ENCODE results near the gene ARVCF.

ARVCF gene

DNA sequence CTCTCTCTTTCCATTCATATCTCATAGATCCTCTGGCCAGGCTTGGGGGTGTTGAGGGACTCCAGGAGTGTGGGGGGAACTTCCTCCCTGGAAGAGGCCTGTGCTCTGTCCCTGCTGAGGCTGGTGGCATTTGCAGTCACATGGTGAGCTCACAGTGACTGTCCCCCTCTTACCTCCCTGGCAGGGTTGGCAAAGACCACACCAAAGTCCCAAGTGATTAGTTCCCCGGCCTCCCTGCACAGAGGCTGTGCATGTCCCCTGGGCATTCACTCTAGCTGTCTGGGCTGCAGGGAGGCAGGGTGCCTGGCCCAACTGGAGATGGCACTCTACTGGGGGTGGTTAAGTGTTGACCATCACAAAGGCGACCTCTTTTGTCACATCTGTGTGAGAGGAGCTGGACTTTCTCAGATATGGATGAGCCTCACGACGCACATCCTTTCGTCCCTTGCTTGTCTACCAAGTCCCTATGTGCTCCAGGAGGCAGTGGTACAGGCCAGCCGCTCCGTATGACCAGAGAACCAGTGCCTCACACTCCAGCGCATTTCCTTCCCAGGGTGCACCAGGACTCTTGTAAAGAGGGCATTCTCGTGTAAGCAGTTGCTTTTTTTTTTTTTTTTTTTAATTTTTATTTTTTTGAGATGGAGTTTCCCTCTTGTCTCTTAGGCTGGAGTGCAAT, 13.1 kb upstream of the ARVCF start:
- DNase-seq: no peak

DNA sequence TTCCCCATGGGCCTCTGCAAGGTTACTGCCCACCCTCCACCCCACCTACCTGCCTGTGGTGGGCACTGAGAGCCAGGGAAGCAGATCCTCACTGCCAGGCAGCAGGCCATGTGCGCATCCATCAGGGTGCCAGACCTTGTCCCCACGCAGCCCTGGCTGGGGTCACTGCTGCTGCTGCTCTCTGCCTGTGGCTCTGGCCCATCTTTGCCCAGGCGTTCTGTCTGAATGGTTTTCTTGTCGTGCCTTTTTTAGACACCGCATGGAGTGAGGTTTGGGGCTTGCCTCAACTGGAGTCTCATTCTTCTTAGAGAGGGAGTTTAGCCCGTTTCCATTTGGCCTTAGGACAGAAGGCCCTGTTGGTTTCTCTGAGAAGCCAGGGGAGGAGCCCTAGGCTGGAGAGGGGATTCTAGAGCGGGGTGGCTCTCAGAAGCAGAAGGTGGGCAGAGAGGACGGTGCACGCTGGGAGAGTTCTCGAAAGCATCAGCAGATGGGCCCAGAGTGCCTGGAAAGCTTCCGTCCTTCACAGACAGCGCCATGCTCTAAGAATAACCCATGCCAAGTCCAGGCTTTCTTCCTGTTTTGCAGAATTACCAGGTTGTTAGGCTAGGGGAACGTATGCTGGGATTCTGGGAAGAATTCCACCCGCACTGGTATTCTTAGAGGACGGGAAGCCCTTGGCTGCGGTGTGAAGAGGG, 12.4 kb upstream of the ARVCF start:
- peak in 1 of 2 donors; percentile 50 for DNase-seq

DNA sequence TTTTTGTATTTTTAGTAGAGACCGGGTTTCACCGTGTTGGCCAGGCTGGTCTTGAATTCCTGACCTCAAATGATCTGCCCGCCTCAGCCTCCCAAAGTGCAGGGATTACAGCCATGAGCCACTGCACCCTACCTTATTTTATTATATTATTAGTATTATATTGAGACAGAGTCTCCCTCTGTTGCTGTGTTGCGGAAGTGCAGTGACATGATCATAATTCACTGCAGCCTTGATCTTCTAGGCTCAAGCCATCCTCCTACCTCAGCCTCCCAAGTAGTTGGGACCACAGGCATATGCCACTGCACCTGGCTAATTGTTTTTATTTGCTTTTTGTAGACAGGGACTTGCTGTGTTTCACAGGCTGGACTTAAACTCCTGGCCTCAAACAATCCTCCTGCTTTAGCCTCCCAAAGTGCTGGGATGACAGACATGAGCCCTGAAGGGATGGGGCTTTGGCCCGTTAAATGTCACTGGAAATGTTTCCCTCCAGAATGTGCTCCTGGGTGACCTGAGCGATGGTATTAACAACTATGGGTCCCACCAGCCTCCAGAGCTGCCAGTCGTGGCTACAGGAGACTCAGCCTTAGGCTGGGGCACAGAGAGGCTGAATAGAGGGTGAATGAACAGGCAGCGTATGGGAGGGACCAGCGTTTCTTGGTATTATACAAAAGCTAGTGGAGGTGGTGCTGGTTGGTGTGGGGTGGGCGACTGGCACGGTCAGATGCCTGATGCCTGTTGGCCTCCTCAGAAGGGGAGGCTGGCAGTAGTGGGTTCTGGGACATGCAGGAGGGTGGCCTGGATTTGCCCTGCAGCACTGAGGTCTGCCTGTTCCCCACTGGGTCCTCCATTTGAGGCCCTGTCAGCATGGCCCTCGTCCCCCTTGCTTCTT, 11.6 kb upstream of the ARVCF start:
- no peak for DNase-seq

DNA sequence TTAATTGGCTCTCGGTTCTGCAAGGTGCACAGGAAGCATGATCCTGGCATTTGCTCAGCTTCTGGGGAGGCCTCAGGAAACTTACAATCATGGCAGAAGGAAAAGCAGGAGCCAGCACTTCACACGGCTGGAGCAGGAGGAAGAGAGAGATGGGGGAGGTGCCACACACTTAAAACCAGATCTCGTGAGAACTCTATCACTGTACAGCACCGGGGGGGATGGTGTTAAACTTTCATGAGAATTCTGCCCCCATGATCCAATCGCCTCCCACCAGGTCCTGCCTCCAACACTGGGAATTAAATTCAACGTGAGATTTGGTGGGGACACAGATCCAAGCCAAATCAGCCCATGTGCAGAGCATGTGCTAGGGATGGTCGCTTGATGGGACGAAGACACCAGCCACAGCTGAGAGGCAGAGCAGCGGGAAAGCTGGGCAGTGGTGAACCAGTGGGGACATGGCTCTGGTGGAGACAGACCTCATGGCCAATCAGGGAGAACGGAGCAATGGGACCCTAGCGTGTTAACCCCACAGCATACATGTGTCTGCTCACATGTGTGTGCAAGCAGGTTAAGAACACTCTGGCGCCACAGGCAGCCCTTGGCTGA, 10.5 kb upstream of the ARVCF start:
- no peak for DNase-seq

DNA sequence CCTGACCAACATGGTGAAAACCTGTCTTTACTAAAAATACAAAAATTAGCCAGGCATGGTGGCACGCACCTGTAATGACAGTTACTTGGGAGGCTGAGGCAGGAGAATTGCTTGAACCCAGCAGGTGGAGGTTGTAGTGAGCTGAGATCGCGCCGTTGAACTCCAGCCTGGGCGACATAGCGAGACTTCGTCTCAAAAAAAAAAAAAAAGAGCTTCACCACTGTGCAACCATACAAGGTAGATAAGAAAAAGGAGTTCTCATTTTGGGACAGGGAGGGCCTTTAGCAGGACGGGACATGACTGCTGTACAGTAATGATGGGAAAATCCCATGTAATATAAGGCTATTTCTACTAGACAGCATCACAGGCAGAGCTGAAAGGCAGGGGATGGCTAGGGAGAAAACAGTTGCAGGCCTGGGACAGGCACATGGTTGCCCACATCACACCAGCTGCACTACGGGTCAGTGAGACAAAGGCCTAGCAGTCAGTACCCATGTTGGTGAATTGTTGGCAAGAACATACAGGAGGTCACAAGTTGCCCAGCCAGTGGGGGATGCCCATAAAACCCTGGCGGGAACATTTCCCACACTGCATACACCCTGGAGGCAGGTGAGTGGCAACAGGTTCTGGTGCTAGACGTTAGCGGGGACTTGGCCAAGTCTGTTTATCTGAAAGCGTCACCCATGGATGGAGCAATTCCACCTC, 9.7 kb upstream of the ARVCF start:
- no peak for DNase-seq

DNA sequence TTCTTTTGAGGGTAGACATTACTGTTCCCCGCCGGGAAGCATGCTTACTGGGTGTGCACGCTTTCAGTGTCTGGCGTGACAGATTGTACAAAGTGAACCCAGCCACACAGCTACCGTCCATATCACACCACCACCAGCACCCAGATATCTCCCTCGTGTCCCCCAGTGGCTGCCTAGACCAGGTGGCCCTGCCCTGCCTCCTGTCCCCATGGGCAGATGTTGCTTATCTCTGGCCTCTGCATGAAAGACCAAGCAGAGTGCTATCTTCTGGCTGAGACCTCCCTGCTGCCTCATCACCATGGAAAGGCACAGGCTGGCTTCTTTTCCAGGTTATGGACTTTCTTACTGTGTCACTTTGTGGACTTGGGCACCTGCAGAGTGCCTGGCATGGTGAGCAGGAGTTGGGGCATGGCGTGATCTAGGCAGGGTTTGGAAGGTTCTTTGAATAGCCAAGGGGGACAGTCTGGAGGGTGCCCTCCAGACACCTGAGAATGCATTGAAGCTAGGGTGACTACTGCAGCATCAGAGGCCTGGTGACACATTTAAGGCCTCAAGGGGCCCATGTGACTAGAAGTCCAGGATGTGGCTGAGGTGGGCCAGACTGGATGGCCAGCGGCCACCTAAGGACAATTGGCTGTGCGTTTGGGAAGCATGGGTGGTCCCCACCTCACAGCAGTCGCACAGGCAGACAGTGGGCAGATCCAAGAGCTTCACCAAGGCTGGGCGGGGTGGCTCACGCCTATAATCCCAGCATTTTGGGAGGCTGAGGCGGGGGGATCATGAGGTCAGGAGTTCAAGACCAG, 9.0 kb upstream of the ARVCF start:
- no peak for DNase-seq

DNA sequence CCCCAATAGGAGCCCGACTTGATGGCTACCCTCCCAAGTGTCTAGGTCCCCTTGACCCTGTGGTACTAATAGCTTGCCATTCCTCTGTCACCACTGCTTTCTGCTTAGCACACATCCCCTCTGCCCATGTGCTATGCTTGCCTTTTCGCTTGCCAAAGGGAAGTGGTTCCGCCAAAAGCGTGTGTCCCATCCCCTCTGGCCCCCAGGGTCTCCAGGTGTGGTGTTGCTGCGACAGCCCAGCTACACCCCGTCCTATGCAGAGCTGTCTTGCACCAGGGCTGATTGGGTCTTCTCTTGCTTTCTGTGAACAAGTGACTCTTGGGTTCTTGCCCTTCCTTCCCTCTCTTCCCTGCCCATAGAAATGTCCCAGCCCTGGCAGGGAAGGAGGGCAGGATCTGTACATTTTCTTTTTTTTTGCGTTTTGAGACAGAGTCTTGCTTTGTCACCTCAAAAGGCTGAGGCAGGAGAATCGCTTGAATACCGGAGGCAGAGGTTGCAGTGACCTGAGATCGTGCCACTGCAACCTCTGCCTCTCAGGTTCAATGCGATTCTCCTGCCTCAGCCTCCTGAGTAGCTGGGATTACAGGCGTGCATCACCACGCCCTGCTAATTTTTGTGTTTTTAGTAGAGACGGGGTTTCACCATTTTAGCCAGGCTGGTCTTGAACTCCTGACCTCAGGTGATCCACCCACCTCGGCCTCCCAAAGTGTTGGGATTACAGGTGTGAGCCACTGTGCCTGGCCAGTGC, 8.2 kb upstream of the ARVCF start:
- DNase-seq: no peak

DNA sequence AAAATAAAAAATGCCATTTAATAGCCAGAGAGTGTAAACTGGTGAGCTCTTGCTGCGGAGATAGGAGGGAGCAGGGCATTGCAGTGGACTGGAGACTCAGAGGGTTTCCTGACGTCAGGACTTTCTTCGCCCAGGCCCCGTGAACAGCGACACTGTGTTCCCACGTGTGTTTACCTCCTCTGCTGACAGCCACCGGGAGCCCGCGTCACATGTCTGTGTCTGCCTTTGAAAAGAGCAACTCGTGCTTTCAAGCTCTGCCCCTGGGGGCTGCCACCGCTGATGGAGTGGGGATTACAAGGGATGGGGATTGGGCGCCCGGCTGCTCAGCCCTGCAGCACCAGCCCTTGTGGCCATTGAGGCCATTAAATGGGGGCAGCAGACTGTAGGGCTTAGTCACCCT, 7.6 kb upstream of the ARVCF start:
- DNase-seq: no peak

DNA sequence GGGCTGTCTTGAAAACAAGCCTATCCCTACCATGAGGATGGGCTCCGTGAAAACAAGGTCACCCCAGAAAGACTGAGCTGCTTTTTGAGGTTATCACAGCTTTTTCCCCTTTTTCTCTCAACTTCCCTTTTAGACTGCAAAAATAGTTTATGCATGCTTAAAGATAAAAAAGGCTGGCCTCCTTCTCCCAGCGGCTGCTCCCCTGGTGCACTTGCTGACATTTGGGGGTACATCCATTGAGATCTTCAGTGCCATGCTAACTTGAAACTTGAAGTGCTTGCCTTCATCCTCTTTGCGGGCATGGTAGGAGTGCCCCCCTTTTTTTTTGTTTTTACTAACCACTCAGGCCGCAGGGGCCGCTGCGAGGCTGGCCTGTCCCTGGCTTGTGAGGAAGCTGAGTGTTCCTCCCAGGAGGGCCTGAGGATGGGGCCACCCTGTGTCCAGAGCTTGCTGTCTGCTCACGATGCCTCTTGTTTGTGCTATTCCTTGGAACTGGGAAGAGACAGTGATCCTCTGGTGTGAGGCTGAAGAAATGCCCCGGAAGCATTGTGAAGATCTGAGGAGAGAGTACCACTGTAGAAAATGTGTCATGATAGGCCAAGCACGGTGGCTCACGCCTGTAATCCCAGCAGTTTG, 6.5 kb upstream of the ARVCF start:
- no peak for DNase-seq

DNA sequence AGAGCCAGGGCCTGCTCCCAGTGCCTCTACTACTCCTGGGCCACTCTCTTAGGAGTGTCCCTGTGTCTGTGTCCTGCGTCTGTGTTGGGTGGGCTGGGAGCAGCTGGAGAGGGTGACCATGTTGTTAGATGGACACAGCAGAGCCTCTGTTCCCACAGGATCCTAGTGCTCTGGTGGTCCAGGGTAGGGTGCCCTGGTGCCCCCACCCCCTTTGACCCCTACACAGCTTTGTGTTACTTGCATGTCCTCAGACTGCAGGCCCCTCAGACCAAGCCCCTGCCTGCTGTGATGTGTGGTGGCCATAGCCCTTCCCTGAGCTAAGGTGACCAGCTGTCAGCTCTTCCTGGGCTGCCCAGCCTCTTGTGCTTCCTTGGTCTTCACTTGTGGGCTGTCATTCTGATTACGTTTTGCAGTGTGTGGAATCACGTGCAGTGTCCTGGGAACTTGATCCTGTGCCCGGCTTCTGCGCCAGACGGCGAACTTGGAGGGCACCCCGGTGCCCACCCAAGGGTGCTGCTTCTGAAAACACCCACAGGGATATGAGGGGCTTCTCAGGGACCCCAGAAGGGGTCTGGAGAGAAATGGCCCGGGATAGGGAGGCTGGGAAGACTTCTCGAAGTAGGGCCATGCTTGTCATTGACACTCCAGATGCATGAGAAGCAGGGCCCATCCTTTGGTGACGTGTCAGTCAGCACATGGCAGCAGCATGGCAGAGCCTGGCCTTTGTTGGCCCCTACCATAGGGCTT, 5.8 kb upstream of the ARVCF start:
- no peak for DNase-seq

DNA sequence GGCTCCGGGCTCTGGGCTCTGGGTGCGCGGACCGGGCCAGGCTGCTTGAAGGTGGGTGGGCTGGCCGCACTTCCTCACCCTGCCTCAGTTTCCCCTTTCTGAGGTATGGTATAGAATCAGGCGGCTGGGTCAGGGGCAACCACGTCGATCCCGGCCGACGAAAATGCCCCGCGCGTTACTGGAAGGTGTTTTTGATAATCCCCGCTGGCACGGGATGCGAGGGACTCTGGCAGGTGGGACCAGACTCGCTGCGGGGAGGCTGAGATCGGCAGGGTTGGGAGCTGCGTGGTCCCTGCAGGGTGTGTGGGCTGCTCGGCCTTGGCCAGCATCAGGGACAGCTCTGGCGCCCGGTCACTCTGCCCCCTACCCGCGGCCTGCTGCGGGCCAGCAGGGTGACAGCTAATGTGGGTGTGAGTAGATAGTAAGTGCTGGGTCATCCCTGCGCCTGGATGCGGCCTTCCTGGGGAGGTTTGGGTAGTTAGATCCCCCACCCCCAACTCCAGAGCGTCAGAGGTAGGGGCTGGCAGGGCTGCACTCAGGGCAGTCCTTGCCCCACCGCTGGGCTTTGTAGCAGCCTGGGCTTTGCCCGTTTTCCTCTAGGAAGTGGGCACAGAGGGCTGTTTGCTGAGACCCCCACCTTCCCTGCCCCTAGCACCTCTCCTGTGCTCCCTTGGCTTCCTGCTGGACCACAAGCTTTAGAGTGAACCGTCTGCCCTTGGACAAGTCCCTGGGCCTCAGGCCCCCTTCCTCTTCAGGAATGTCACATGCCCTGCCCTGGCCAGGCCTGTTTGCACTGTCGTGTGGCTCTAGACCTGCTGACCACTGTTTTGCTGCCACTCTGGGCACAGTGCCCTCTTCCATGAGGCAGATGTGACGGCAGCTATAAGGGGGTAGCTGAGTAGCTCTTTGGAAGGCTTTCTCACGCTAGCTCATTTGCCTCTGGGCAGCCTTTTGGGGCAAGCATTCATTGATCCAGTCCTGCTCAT, 4.9 kb upstream of the ARVCF start:
- DNase-seq: peak; percentile 65 to 77

DNA sequence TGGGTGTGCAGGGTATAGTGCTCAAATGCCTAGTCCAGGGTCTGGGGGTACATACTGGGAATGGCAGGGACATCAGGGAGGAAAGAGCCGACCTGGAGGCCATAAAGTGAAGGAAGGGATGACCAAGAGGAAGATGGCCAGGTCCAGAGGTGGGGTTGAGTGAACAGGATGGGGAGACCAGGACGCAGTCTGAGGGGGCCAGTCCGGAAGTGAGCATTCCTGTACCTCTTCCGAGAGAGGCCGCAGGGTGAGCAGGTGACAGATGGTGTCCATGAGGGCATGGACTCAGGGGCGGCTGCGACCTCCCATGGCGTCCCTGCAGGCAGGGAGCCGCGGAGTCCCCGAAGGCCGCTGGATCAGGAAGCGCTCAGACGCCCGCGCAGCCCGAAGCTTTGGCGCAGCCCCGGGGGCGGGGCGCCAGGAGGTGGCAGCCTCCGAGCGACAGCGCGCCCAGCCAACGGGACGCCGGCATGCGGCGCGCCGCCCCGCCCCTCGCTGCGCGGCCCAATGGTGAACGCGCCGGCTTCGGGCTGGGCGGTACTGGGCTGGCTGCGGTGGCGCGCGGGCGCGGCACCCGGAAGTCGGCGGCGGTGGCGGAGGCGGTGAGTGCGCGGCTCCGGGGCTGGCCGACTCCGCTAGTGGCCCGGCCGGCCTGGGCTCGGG, 4.0 kb upstream of the ARVCF start, which contains the start of gene TANGO2:
Gene TANGO2, plus strand, starts transcription at position 578 of the 663 bp plus-strand sequence. CDS start 15,689 bp downstream, outside the sequence.
- DNase-seq: peak; percentile 88

DNA sequence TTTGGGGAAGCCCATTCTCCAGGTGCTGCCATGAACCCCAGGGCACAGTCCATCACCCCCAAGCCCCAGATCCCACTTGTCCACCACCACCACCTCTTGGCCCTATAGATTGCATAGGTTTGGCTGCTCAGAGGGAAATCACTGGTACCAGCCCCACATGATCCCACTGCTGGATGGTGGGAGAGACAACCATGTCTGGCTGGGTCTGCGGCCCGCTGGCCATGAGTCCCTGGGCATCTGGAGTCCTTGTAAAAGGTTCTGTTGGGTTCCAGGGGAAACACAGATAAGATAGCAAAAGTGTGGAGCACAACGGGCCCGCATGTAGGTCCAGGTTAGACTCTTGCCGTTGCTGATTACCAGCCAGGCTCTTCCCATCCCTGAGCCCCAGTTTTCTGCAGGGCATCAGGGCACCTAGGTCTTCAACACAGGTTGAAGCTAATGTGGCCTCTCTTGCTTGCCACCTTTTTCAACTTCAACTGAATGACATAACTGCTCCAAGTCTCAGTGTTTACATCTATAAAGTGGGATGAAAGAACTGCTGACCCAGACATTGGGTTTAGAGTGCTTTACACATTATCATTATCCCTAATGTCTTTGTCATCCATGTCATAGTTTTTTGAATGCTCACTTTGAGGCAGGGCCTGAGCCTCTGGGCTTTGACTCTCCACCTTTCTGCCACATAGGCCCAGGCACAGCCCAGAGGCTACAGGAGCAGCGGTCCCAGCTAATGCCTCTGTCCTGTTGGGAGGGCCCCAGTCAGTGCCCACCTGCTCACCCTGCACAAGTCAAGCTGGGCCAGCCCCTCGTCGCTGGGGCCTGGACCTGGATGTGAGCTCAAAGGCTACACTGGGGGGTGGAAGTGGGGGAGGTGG, 3.3 kb upstream of the ARVCF start:
- DNase-seq: no peak

DNA sequence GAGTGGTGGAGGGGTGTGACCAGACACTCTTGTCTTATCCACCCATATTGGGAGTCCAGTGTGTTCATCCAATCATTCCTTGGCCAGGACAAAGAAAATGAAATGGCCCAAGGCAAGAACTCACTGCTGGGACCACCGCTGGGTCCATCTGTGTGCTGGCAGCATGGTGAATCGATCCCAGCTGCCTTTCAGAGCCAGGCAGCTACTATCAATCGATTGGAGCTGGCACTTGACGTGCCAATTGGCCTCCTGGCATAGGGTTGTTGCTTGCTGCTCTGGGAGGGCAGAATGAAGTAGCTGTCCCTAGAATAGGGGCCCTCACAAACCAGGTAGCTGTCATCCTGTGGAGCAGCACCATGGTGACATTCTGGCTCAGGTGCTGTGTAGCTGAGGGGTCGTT, 1.4 kb upstream of the ARVCF start:
- DNase-seq: no peak

DNA sequence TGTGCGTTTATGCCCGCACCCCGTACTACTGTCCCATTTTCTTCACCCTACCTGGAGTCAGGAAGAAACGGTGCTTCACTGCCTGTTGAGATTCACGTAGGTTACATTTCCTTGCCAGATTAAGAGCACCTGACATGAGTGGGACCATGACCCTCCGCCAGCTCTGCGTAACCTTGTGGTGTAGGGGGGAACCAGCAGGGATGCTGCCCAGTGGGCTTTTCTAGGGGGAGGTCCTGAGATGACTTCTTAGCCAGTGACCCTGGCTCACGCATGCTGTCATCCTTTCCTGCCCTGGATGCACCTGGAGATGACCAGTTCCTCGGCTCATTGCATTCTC, 967 bp upstream of the ARVCF start:
- DNase-seq: no peak

DNA sequence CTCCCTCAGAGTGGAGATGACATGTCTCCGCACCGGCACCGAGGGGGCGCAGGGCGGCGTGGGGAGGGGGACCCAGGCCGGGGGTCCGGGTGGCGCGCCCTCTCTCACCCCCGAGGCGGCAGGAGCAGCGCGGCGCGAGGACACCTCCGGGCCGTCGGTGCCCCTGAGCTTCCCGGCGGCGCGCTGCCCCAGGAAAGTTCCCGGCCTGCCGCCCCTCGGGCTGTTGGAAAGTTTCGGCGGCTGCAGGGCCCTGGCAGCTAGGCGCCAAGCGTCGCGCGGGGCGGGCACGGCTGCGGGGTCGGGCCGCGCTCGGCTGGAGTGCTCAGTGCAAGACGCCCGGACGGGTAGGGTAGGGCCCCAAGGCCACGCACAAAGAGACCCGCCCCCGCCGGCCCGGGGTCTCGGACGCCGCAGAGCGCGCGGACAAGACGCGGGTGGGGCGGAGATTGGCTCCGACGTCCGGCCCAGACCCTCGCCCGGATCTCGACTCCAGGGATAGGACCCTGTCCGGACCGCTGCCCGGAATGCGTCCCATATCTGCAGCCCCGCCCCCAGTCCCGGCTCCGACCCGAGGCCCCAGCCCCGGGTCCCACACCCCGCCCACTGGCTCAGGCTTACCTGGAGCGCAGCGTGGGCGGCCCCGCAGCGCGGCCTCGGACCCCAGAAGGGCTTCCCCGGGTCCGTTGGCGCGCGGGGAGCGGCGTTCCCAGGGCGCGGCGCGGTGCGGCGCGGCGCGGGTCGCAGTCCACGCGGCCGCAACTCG, 471 bp downstream of the ARVCF start:
- DNase-seq: no peak
